Measurements from ENCODE around the gene AMER3.
A peak's percentile ranks its signal among the peaks of the same experiment; 100 is the strongest.

DNA sequence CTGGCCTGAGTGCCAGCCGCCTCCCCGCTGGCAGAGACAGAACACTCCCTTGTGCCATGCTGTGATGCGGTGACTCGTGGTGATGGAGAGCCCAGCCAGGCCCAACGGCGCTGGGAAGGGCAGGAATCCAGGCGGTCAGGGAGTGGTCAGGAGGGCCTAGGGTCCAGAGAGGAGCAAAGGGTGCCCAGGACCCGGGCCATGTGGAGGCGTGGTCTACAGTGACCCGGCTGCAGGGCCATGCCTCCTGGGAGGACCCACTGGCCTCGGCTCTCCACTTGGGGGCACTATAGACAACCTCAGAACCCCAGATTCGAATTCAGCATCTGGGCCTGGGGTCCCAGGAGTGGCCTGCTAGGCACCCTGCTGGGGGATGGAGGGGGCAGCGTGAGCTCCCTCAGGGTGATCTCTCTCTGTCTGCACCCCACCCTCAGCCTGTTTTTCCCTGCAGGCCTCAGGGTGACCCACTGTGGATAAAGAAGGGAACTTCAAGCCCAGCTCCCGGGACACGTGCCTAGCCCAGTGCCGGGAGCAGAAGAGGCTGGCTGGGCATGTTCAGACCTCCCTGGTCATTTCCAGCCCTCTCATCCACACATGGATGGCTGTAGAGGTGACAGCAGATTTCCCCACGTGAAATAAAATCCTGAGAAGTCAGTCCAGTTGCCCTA is 13.0 kb downstream of the AMER3 start:
- TF ChIP-seq EZH2phosphoT487 (IDR thresholded peaks at IDR 0.05; ENCODE audit: borderline replicate concordance, low read depth, low read length), result no peak
- TF ChIP-seq, protein P1, sequence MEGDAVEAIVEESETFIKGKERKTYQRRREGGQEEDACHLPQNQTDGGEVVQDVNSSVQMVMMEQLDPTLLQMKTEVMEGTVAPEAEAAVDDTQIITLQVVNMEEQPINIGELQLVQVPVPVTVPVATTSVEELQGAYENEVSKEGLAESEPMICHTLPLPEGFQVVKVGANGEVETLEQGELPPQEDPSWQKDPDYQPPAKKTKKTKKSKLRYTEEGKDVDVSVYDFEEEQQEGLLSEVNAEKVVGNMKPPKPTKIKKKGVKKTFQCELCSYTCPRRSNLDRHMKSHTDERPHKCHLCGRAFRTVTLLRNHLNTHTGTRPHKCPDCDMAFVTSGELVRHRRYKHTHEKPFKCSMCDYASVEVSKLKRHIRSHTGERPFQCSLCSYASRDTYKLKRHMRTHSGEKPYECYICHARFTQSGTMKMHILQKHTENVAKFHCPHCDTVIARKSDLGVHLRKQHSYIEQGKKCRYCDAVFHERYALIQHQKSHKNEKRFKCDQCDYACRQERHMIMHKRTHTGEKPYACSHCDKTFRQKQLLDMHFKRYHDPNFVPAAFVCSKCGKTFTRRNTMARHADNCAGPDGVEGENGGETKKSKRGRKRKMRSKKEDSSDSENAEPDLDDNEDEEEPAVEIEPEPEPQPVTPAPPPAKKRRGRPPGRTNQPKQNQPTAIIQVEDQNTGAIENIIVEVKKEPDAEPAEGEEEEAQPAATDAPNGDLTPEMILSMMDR (conservative IDR thresholded peaks at IDR 0.05; ENCODE audit: low read length), result peak; percentile 46

Measured in OCI-LY7 (cell line).